ENCODE measurements around the gene SPOCK1.

- TF ChIP-seq SPI1 (IDR thresholded peaks at IDR 0.05; ENCODE audit: borderline replicate concordance, low read depth): no peak
- no peak for TF ChIP-seq CTCF (IDR thresholded peaks at IDR 0.05; ENCODE audit: insufficient read depth, low read length)
Measured at GRCh38 chr5:137015540-137016116, 483.5 kb downstream of the SPOCK1 start.

Measured in HL-60 (cell line).